Measurements from ENCODE around the gene ELAC2.

The ELAC2 gene

DNA sequence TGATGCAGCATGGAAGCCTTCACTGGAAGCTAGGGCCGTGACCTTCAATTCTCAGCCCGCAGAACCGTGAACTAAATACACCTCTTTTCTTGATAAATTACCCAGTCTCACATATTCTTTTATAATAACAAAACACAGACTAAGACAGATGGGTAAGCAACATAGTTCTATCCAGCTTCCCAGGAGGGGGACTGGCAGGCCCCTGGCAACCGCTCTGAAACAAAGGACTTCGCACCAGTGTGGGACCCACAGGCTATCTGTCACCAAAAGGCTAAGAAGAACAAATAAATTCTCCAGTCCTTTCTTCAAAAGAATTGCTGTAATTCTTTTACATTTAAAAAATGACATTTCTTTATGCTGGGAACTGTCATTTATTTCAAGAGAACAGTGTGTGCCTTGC lies 19.0 kb downstream of the ELAC2 start:
- peaks cover 84% of the 10 kb centered on the region for H3K36me3 ChIP-seq (replicated peaks)
- no peak for DNase-seq
- TF ChIP-seq, protein P1, sequence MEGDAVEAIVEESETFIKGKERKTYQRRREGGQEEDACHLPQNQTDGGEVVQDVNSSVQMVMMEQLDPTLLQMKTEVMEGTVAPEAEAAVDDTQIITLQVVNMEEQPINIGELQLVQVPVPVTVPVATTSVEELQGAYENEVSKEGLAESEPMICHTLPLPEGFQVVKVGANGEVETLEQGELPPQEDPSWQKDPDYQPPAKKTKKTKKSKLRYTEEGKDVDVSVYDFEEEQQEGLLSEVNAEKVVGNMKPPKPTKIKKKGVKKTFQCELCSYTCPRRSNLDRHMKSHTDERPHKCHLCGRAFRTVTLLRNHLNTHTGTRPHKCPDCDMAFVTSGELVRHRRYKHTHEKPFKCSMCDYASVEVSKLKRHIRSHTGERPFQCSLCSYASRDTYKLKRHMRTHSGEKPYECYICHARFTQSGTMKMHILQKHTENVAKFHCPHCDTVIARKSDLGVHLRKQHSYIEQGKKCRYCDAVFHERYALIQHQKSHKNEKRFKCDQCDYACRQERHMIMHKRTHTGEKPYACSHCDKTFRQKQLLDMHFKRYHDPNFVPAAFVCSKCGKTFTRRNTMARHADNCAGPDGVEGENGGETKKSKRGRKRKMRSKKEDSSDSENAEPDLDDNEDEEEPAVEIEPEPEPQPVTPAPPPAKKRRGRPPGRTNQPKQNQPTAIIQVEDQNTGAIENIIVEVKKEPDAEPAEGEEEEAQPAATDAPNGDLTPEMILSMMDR (IDR thresholded peaks at IDR 0.05; ENCODE audit: low read depth, low read length, missing control alignments) = no peak
- H3K27ac ChIP-seq = no peak overlapping the region
- in situ Hi-C loops (cut with HindIII; ENCODE audit: low pct_ligation_motif_present, low sequenced_read_pairs) = no loop called here
- H3K27me3 ChIP-seq (replicated peaks) = no peaks in the 10 kb centered on the region
- H3K4me3 ChIP-seq (ENCODE audit: low read depth, low read length) = no peak overlapping the region

DNA sequence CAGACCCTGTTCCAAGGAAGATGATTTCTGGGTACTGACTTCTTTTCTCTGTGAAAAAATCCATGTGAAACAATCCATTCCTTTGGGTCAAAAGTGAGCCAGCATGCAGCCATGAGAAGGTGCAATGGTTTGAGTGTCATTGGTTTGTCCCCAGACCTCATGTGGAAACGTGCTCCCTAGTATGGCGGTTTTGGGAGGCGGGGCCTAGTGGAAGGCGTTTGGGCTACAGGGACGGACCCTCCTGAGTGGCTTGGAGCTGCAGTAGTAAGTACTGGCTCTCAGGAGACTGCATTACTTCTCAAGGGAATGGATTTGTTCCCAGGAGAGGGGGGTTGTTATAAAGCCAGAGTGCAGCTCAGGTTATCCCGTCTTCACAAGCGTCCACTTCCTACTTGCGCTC lies 19.4 kb downstream of the ELAC2 start:
- H3K36me3 ChIP-seq (replicated peaks) = peaks cover 87% of the 10 kb centered on the region
- TF ChIP-seq, protein P1 (IDR thresholded peaks at IDR 0.05; ENCODE audit: low read depth, low read length, missing control alignments) = no peak
- no peak for DNase-seq

DNA sequence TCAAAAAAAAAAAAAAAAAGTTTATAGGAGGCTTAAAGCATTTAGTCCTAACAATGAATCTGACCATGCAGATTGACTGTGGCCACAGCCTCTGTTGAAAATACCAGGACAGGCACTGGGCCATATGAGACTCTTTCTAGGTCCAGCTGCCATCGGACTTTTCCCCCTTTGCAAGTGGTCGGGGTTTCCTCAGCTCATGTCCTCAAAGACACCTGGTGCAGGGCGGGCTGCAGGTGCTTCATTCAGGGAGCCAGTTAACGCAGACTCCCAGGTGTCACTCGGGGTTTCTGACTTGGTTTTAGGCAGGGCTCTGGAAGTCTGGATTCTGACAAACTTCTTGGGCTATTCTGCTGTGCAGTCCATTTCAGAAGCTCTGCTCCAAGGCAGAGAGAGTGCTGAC lies 20.9 kb downstream of the ELAC2 start:
- Histone ChIP-seq H3K27ac (no peak overlapping the region), H3K27me3 (replicated peaks) (no peaks in the 10 kb centered on the region), H3K36me3 (replicated peaks) (peaks cover 87% of the 10 kb centered on the region), H3K4me3 (ENCODE audit: low read depth, low read length) (no peak overlapping the region)
- in situ Hi-C loops (cut with HindIII; ENCODE audit: low pct_ligation_motif_present, low sequenced_read_pairs) = no loop called here
- TF ChIP-seq, protein P1 (IDR thresholded peaks at IDR 0.05; ENCODE audit: low read depth, low read length, missing control alignments) = no peak
- DNase-seq = no peak

More for the DNA sequence above, 19.4 kb downstream of the ELAC2 start:
- in situ Hi-C loops (cut with HindIII; ENCODE audit: low pct_ligation_motif_present, low sequenced_read_pairs) = no loop called here
- Histone ChIP-seq H3K27me3 (replicated peaks) (no peaks in the 10 kb centered on the region), H3K27ac (no peak overlapping the region), H3K4me3 (ENCODE audit: low read depth, low read length) (no peak overlapping the region)

DNA sequence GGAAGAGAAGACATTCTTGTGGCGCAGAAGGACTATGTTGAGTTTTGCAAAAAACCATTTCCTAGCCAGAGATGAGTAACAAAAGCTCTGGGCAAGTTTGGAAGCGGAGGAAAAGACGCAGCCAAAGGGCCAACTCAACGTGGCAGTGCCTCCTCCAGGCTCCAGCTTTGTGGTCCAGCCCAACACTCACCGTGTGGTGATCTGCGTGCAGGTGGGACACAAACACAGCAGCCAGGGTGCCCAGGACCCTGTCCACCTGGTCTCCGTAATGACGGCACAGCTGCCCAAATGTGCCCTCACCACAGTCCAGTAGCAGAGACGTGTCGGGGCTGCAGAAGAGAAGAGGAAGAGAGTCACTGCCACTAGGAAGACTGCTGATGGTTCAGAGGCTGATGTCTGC lies 21.5 kb downstream of the ELAC2 start:
- TF ChIP-seq, protein P1 (IDR thresholded peaks at IDR 0.05; ENCODE audit: low read depth, low read length, missing control alignments) = no peak
- no peaks in the 10 kb centered on the region for H3K27me3 ChIP-seq (replicated peaks)
- H3K4me3 ChIP-seq (ENCODE audit: low read depth, low read length) = no peak overlapping the region
- peaks cover 90% of the 10 kb centered on the region for H3K36me3 ChIP-seq (replicated peaks)
- no peak overlapping the region for H3K27ac ChIP-seq
- no peak for DNase-seq
- in situ Hi-C loops (cut with HindIII; ENCODE audit: low pct_ligation_motif_present, low sequenced_read_pairs) = no loop called here

DNA sequence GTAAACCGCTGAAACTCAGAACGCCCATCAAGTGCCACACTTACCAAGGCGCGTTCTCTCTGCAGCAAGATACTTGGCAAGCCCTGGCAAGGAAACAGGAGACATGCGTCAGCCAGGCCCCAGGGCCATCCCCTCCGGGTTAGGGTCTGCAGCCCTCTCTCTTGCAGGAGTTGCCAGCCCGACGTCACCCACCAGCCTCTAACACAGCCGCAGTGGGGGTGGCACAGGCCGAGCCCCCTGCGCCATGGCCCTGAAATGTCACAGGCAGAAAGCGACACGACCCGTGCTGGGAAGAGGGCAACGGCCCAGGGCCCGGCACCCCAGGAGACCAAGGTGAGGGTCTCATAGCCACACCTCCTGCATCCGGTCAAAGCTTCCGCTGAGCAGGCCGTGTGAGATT lies 21.9 kb downstream of the ELAC2 start:
- TF ChIP-seq, protein P1 (IDR thresholded peaks at IDR 0.05; ENCODE audit: low read depth, low read length, missing control alignments) = no peak
- in situ Hi-C loops (cut with HindIII; ENCODE audit: low pct_ligation_motif_present, low sequenced_read_pairs) = no loop called here
- no peak for DNase-seq
- Histone ChIP-seq H3K4me3 (ENCODE audit: low read depth, low read length) (no peak overlapping the region), H3K27ac (no peak overlapping the region), H3K27me3 (replicated peaks) (no peaks in the 10 kb centered on the region), H3K36me3 (replicated peaks) (peaks cover 94% of the 10 kb centered on the region)

DNA sequence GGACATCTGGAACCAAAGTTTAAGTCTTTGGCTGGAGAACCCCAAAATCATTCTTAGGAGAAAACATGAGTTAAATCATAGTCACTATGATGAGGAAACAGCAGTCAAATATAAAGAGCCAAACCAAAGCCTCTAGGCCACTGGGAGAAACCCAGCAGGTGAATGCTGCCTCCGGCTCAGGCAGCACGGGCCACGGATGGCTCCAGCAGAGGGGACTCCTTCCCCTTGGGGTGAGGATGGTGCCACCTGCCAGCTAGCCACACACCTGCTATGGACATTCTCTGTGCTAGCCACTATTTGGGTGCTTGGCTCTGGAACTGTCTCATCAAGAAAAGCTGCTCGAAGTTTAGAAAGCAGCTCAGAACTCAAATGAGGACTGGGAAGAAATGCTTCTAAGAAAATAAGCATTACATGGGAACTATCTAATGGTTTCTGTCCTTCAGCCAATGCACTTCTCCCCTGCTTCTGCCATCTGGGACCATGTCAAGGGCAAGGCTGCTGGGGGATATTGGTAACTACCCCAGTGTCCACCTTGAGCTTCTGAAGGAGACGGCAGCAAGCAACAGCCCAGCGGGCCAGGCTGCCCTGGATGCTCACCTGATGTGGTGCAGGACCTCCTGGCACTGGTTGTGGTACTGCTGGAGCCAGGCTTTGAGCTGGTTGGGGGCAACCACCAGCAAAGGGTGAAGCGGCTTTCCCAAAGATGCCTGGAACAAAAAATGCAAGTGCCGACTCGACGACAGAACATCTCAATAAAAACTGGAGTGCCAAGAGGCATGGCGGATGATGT lies 22.5 kb downstream of the ELAC2 start:
- Histone ChIP-seq H3K27ac (no peak overlapping the region), H3K27me3 (replicated peaks) (no peaks in the 10 kb centered on the region), H3K4me3 (ENCODE audit: low read depth, low read length) (no peak overlapping the region), H3K36me3 (replicated peaks) (peaks cover 94% of the 10 kb centered on the region)
- in situ Hi-C loops (cut with HindIII; ENCODE audit: low pct_ligation_motif_present, low sequenced_read_pairs) = no loop called here
- TF ChIP-seq, protein P1 (IDR thresholded peaks at IDR 0.05; ENCODE audit: low read depth, low read length, missing control alignments) = no peak
- DNase-seq = no peak
